ENCODE measurements around the gene LRRC49. TPM values are rescaled to one million over a fixed set of nuclear protein-coding genes. Genes with fewer than 3 reads are reported as not detected.

The LRRC49 gene
- total RNA-seq, 1 experiment from 2014 or later: 7.4 TPM

DNA sequence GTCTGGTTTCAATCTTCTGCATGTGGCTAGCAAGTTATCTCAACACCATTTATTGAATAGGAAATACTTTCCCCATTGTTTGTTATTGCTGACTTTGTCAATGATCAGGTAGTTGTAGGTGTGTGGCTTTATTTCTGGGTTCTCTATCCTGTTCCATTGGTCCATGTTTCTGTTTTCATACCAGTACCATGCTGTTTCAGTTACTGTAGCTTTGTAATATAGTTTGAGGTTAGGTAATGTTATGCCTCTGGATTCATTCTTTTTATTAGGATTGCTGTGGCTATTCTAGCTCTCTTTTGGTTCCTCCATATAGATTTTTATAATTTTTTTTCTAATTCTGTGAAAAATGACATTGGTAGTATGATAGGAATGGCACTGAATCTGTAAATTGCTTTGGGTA, 58.3 kb downstream of the LRRC49 start:
- TF ChIP-seq POLR2AphosphoS5 (IDR thresholded peaks at IDR 0.05; ENCODE audit: low read depth, low read length) (no peak), ELF1 (IDR thresholded peaks at IDR 0.05; ENCODE audit: borderline replicate concordance, low read depth) (no peak)
- ChIA-PET POLR2A (no interaction called here), RAD21 (ENCODE audit: low non-redundant PET in 1 of 2, low total read pairs in 2 of 2, uncharacterized antibody in 2 of 2, unreplicated experiment in 2 of 2) (no interaction called here)

GRCh38 chr15:70954171-70954570, 61.5 kb downstream of the LRRC49 start:
- Histone ChIP-seq H2AFZ (ENCODE audit: low read depth, low read length, poor library complexity, severe bottlenecking) (no peak overlapping the region), H3K79me2 (ENCODE audit: insufficient read depth, low read length) (no peaks in the 10 kb centered on the region), H3K36me3 (ENCODE audit: control insufficient read depth in 1 of 2, insufficient read depth in 2 of 2, low read length in 2 of 2) (no peaks in the 10 kb centered on the region), H3K9me2 (ENCODE audit: insufficient read depth) (no peaks in the 10 kb centered on the region), H3K9ac (ENCODE audit: low read length) (no peak overlapping the region), H3K4me1 (ENCODE audit: control insufficient read depth in 1 of 2, insufficient read depth in 2 of 2, low read length in 2 of 2) (no peaks in the 10 kb centered on the region), H3K4me3 (replicated peaks in 1 of 2; ENCODE audit: low read depth in 1 of 2, low read length in 2 of 2) (no peak overlapping the region), H4K20me1 (ENCODE audit: insufficient read depth) (no peaks in the 10 kb centered on the region), H3K4me2 (ENCODE audit: low read length) (no peak overlapping the region), H3K27ac (ENCODE audit: low read depth, low read length) (no peak overlapping the region), H3K27me3 (ENCODE audit: insufficient read depth, low read length) (no peaks in the 10 kb centered on the region), H3K9me3 (ENCODE audit: control insufficient read depth in 1 of 2, insufficient read depth in 1 of 2, low read depth in 1 of 2, low read length in 2 of 2) (no peaks in the 10 kb centered on the region)
- ChIA-PET RAD21 (ENCODE audit: low non-redundant PET in 1 of 2, low total read pairs in 2 of 2, uncharacterized antibody in 2 of 2, unreplicated experiment in 2 of 2) (no interaction called here), CTCF (no interaction called here), POLR2A (no interaction called here)
- intact Hi-C loops (cut with micrococcal nuclease): no loop called here
- DNase-seq (ENCODE audit: low read depth, low spot score) (no peak), ATAC-seq (no peak)
- TF ChIP-seq EGR1 (IDR thresholded peaks at IDR 0.05; ENCODE audit: low read depth) (no peak), ZFX (IDR thresholded peaks at IDR 0.05) (no peak), SRF (IDR thresholded peaks at IDR 0.05; ENCODE audit: low read depth) (no peak), YY1 (IDR thresholded peaks at IDR 0.05; ENCODE audit: extremely low read depth, insufficient replicate concordance, low read depth, low read length) (no peak), EZH2phosphoT487 (IDR thresholded peaks at IDR 0.05; ENCODE audit: borderline replicate concordance) (no peak), SP1 (IDR thresholded peaks at IDR 0.05; ENCODE audit: low read depth) (no peak), POLR2AphosphoS5 (IDR thresholded peaks at IDR 0.05; ENCODE audit: low read depth, low read length) (no peak), RAD21 (IDR thresholded peaks at IDR 0.05; ENCODE audit: low read depth) (no peak), CBX3 (IDR thresholded peaks at IDR 0.05; ENCODE audit: low read depth) (no peak), SIN3A (IDR thresholded peaks at IDR 0.05; ENCODE audit: low read depth) (no peak), ELF1 (IDR thresholded peaks at IDR 0.05; ENCODE audit: borderline replicate concordance, low read depth) (no peak)
- TF ChIP-seq, protein P1, sequence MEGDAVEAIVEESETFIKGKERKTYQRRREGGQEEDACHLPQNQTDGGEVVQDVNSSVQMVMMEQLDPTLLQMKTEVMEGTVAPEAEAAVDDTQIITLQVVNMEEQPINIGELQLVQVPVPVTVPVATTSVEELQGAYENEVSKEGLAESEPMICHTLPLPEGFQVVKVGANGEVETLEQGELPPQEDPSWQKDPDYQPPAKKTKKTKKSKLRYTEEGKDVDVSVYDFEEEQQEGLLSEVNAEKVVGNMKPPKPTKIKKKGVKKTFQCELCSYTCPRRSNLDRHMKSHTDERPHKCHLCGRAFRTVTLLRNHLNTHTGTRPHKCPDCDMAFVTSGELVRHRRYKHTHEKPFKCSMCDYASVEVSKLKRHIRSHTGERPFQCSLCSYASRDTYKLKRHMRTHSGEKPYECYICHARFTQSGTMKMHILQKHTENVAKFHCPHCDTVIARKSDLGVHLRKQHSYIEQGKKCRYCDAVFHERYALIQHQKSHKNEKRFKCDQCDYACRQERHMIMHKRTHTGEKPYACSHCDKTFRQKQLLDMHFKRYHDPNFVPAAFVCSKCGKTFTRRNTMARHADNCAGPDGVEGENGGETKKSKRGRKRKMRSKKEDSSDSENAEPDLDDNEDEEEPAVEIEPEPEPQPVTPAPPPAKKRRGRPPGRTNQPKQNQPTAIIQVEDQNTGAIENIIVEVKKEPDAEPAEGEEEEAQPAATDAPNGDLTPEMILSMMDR (IDR thresholded peaks at IDR 0.05 in 2 of 3, conservative IDR thresholded peaks at IDR 0.05 in 1 of 3; ENCODE audit: borderline replicate concordance in 1 of 3, insufficient read depth in 1 of 3, low read depth in 2 of 3, low read length in 2 of 3): no peak
- no TSS peak for BruUV-seq (replicated peaks)

More for the DNA sequence above, 58.3 kb downstream of the LRRC49 start:
- H3K9ac ChIP-seq (ENCODE audit: low read length): no peak overlapping the region
- BruUV-seq (replicated peaks): no TSS peak
- H3K27ac ChIP-seq (ENCODE audit: low read depth, low read length): no peak overlapping the region
- no peaks in the 10 kb centered on the region for H3K9me2 ChIP-seq (ENCODE audit: insufficient read depth)
- H3K79me2 ChIP-seq (ENCODE audit: insufficient read depth, low read length): no peaks in the 10 kb centered on the region
- no peaks in the 10 kb centered on the region for H4K20me1 ChIP-seq (ENCODE audit: insufficient read depth)
- H3K36me3 ChIP-seq (ENCODE audit: control insufficient read depth in 1 of 2, insufficient read depth in 2 of 2, low read length in 2 of 2): no peaks in the 10 kb centered on the region
- ATAC-seq: no peak
- DNase-seq (ENCODE audit: low read depth, low spot score): no peak
- no peaks in the 10 kb centered on the region for H3K27me3 ChIP-seq (ENCODE audit: insufficient read depth, low read length)
- no peaks in the 10 kb centered on the region for H3K4me1 ChIP-seq (ENCODE audit: control insufficient read depth in 1 of 2, insufficient read depth in 2 of 2, low read length in 2 of 2)
- no peaks in the 10 kb centered on the region for H3K9me3 ChIP-seq (ENCODE audit: control insufficient read depth in 1 of 2, insufficient read depth in 1 of 2, low read depth in 1 of 2, low read length in 2 of 2)
- no peak overlapping the region for H3K4me3 ChIP-seq (replicated peaks in 1 of 2; ENCODE audit: low read depth in 1 of 2, low read length in 2 of 2)
- CTCF ChIA-PET: no interaction called here
- no peak overlapping the region for H3K4me2 ChIP-seq (ENCODE audit: low read length)
- H2AFZ ChIP-seq (ENCODE audit: low read depth, low read length, poor library complexity, severe bottlenecking): no peak overlapping the region
- intact Hi-C loops (cut with micrococcal nuclease): no loop called here
